GM19463 (cell line): ENCODE measurements around the gene GDPD4.

Experiments used
- ATAC-seq: cut with Tn5 transposase; IDR thresholded peaks from one replicate; pipeline ENCODE4 v1.9.1; 2021; ENCODE audit warnings: mild to moderate bottlenecking, moderate library complexity; ENCODE audit not compliant: unreplicated experiment

Gene GDPD4

GRCh38 chr11:77176996-77177395 is 124.5 kb downstream of the GDPD4 start:
- no peak for ATAC-seq

- ATAC-seq: no peak
These were observed 125.5 kb downstream of the GDPD4 start for GRCh38 chr11:77175869-77176539.

GRCh38 chr11:77175021-77175842 is 126.3 kb downstream of the GDPD4 start:
- no peak for ATAC-seq

- ATAC-seq: no peak
These were observed 126.9 kb downstream of the GDPD4 start for GRCh38 chr11:77174559-77174958.

- no peak for ATAC-seq
These were observed 128.0 kb downstream of the GDPD4 start for GRCh38 chr11:77173494-77173893.

GRCh38 chr11:77172666-77172982 is 128.9 kb downstream of the GDPD4 start:
- ATAC-seq: no peak

GRCh38 chr11:77171885-77172665 is 129.4 kb downstream of the GDPD4 start:
- no peak for ATAC-seq

- no peak for ATAC-seq
These were observed 130.2 kb downstream of the GDPD4 start for GRCh38 chr11:77171254-77171653.

- no peak for ATAC-seq
These were observed 131.4 kb downstream of the GDPD4 start for GRCh38 chr11:77170107-77170506.

GRCh38 chr11:77167791-77168190 is 133.7 kb downstream of the GDPD4 start:
- ATAC-seq: no peak

GRCh38 chr11:77167111-77167626 is 134.3 kb downstream of the GDPD4 start:
- no peak for ATAC-seq
